GM21515 (cell line): Measurements from ENCODE around the gene OSBPL1A.
A peak's percentile ranks its signal among the peaks of the same experiment; 100 is the strongest.

ENCODE experiments used
- ATAC-seq: cut with Tn5 transposase; IDR thresholded peaks from one replicate; pipeline ENCODE4 v1.9.1; 2021; ENCODE audit not compliant: unreplicated experiment

Gene OSBPL1A

DNA sequence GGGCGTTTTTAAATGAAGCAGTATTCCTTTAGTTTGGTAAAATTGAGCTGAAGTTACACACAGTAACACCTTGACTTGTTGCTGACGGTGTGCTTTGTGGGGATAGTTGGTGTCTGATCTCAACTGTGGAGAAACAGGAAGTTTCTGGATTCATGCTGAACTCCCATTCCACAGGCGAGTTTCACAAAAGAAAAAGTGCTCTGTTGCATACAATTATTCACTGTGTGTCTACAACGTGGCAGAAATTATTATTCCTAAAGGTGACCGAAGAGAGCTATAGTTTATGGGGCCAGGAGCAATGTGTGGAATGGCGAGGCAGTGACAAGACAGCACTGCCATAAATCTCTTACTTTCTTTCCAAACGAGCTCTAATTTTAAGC, 259.2 kb downstream of the OSBPL1A start:
- peak; percentile 5 for ATAC-seq

- no peak for ATAC-seq
Observed at GRCh38 chr18:24136967-24137373, 260.7 kb downstream of the OSBPL1A start.

- ATAC-seq = no peak
Observed at GRCh38 chr18:24130494-24130893, 267.1 kb downstream of the OSBPL1A start.

GRCh38 chr18:24128700-24129099, 268.9 kb downstream of the OSBPL1A start:
- ATAC-seq = no peak

GRCh38 chr18:24127735-24128134, 269.9 kb downstream of the OSBPL1A start:
- ATAC-seq = no peak

- no peak for ATAC-seq
Observed at GRCh38 chr18:24126155-24126961, 271.3 kb downstream of the OSBPL1A start.

DNA sequence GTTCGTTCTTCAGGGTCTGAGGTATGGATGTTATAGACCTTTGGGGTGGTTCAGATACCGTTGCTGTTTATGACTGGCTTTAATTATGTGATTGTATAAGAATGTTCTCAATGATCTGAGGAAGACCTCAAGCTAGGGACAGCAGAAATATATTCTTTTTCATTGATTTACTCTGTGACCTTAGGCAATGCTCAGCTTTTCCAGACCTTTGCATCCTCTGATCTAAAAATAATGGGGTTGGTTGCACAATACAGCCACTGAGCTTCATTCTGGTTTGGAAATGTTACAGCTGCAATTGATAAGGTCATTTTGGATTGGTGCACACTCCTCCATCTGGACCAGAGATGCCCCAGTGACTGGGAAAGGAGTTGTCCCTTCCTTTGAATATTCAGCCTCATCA, 276.0 kb downstream of the OSBPL1A start:
- ATAC-seq = no peak

DNA sequence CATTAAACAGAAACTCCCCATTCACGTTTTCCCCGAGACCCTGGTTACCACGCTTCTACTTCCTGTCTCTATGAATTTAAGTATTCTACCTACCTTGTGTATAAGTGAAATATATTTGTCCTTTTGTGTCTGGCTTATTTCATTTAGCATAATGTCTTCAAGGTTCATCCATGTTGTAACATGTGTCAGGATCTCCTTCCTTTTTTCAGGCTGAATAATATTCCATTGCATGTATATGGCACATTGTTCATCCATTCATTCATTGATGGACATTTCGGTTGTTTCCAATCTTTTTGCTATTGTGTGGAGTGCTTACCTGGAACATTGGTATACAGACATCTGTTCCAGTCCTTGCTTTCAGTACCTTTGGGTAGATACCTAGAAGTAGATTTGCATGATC, 276.9 kb downstream of the OSBPL1A start:
- no peak for ATAC-seq

GRCh38 chr18:24118750-24119577, 278.7 kb downstream of the OSBPL1A start:
- peak; percentile 73 for ATAC-seq

DNA sequence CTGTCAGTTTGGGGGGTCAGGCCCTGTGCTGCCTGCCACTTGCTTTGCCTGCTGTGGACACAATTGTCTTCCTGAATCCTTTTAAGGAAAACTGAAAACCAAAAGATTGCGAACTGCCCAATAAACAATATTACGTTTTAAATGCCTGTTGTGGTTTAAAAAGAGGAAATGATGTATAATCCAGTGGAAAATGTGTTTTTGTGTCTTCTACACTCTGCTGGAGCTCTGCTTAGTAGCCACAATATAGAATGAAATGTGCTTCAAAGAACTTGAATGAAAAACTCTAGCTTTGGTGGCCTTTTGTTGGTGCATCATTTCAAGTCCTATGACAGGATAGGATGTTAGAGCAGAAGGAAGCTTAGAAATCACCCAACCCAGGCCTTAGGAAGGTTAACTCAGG, 282.0 kb downstream of the OSBPL1A start:
- ATAC-seq = no peak

DNA sequence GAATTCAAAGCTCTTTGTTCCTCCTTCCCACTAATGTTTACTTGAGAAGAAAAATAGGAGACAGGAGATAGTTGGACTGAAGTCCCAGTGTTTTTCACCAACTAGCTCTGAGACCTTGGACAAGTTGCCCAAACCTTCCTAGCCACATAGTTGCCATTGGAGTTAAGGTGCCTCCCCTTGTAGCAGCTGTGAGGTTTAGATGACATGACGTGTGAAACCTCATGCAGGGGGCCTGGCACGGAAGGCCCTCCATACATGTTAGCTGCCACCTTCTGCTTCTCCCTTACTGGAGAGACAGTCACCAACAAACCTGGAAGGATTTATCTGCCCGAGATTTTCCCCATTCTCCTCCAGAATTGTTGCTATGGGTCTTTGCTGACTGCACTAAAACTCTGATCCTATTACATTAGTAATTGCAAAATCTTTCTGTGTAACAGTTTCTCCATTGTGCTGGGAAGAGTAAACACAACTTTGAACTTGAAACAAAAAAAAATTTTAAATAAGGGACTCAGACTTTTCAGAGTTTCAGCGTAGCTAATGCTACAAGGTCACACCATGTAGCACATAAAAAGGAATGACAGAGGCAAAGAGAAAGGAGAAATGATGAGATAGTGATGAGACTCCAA, 282.6 kb downstream of the OSBPL1A start:
- ATAC-seq = no peak

DNA sequence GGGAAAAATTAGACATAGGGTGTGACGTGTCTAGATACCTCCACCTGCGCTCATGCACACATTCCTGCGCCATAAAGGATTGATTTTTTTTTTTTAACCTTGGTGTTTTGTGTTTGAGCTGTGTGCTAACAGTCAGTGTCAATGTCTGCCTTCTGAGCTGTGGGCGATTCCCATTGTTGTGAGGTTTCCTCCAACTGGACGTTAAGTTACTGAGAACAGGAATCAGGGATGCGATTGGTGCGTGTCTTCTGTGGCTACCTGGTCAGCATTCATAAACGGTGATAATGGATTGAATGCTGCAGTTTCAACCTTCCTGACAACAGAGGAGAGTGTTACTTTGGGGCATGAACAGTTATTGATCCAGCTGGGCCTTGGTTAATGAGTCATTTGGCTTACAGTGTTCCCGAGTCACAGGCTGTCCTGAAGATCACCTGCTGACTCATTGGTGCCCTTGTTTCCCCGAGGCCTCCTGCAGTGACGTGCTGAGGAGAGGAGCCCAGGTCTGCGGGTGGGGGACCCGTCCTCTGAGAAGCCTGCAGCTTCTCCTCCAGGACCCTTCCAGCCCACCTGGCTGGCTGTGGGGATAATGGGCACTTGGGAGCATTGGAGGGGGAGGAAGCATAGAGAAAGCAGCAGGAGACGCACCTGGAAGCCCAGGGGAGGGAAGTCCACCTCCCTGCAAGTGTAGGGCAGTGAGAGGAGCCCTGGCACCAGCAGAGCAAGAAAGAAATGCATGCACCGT, 284.6 kb downstream of the OSBPL1A start:
- no peak for ATAC-seq

DNA sequence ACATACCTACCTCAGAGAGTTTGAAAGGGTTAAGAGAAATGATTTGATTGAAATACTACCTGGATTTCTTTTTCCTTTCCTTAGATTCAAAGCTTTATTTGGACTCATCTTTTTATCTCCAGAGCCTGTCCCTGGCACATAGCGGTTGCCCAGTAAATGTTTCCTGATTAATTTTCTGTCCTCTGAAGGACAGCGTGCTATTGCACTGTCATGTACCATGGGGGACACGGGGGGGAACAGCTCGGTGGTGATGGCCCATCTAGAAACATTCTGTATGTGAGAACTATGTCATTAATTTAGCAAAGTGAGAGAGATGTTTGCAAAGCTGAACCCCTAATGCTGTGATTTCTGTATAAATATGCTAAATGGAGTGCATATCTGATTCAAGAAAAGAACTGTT, 285.2 kb downstream of the OSBPL1A start:
- no peak for ATAC-seq
